Measurements from ENCODE around the gene SMURF2.

DNA sequence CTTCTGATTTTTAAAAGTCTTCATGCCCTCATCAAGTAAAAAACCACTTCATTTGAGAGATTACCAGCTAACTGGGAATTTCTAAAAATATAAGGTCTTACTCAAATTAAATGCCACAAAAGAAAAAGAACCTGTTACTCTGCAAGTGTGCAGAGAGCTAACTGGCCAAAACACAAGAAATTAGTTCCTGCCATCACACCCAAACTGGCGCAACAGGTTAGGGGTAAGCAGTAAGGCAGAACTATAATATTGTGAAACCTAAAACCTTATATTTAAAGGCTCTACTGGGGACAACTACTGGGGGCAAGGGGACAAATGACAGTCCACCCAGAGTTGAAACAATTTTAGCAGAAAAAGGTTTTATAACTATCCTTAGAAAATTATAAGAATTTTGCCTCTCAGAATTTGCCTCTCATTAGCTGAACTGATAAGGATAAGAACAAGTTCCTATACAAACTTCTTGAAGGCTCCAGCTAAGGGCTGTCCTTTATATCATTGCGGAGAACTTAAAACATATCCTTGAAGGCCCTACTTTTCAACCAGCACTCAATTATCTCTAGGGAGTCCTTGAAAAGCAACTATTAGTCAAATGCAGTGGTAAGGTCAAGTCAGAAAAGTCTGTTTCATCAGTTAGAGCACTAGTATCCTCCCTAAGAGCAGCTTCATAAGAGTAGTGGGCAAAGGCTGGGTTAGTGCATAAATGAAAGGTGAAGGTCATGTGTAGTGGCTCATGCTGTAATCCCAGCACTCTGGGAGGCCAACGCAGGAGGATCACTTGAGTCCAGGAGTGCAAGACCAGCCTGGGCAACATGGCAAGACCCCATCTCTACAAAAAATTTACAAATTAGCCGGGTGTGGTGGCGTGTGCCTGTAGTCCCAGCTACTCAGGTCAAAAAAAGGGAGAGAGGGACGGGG lies 31.5 kb downstream of the SMURF2 start:
- TF ChIP-seq CTCF (IDR thresholded peaks at IDR 0.05; ENCODE audit: poor library complexity), result no peak
- no peak for TF ChIP-seq EZH2 (IDR thresholded peaks at IDR 0.05; ENCODE audit: borderline replicate concordance)

Data from hepatocyte (in vitro differentiated cells).